Measurements from ENCODE around the gene RRAS. TPM values are rescaled to one million over a fixed set of nuclear protein-coding genes. Genes with fewer than 3 reads are reported as not detected.
A peak's percentile ranks its signal among the peaks of the same experiment; 100 is the strongest.

Gene RRAS
- total and polyA plus RNA-seq, 9 donors = 24.2 to 63.4 (median 37.6) TPM

- intact Hi-C loops (cut with DNase I) = no loop called here
- 88 to 97% (median 93%) methylated on average over 2 of the region's 2 CpGs for WGBS, 3 donors
- H3K36me3 ChIP-seq = no peaks in the 10 kb centered on the region
- DNase-seq = no peak
- no peaks in the 10 kb centered on the region for H3K9me3 ChIP-seq
- no peaks in the 10 kb centered on the region for H3K27me3 ChIP-seq
- no peak overlapping the region for H3K4me3 ChIP-seq
- H3K27ac ChIP-seq = no peak overlapping the region
- TF ChIP-seq EP300 (IDR thresholded peaks at IDR 0.05) (no peak), POLR2A (IDR thresholded peaks at IDR 0.05) (no peak)
- TF ChIP-seq, protein P1, sequence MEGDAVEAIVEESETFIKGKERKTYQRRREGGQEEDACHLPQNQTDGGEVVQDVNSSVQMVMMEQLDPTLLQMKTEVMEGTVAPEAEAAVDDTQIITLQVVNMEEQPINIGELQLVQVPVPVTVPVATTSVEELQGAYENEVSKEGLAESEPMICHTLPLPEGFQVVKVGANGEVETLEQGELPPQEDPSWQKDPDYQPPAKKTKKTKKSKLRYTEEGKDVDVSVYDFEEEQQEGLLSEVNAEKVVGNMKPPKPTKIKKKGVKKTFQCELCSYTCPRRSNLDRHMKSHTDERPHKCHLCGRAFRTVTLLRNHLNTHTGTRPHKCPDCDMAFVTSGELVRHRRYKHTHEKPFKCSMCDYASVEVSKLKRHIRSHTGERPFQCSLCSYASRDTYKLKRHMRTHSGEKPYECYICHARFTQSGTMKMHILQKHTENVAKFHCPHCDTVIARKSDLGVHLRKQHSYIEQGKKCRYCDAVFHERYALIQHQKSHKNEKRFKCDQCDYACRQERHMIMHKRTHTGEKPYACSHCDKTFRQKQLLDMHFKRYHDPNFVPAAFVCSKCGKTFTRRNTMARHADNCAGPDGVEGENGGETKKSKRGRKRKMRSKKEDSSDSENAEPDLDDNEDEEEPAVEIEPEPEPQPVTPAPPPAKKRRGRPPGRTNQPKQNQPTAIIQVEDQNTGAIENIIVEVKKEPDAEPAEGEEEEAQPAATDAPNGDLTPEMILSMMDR (IDR thresholded peaks at IDR 0.05) = no peak
- H3K4me1 ChIP-seq (ENCODE audit: insufficient read depth) = peaks cover 4% of the 10 kb centered on the region
Measured at GRCh38 chr19:49667473-49667872, 27.5 kb upstream of the RRAS start.

- Histone ChIP-seq H3K36me3 (no peaks in the 10 kb centered on the region), H3K27me3 (no peaks in the 10 kb centered on the region), H3K4me3 (peak overlapping the region; percentile 78), H3K27ac (peak overlapping the region; percentile 54 to 69), H3K4me1 (ENCODE audit: insufficient read depth) (peaks cover 4% of the 10 kb centered on the region), H3K9me3 (no peaks in the 10 kb centered on the region)
- DNase-seq = no peak
- intact Hi-C loops (cut with DNase I) = no loop called here
- TF ChIP-seq EP300 (IDR thresholded peaks at IDR 0.05) = no peak
- TF ChIP-seq POLR2A (IDR thresholded peaks at IDR 0.05) = no peak
- TF ChIP-seq, protein P1 (IDR thresholded peaks at IDR 0.05) = no peak
- 0% methylated on average over 9 of the region's 9 CpGs for WGBS, 3 donors
Measured at GRCh38 chr19:49666120-49666444, 26.1 kb upstream of the RRAS start.

- Histone ChIP-seq H3K4me3 (peak within 1 kb of the TSS; percentile 78), H3K27me3 (no peaks in the 10 kb centered on the region), H3K9me3 (no peaks in the 10 kb centered on the region), H3K27ac (peak within 1 kb of the TSS; percentile 54 to 69), H3K36me3 (no peaks in the 10 kb centered on the region), H3K4me1 (ENCODE audit: insufficient read depth) (peaks cover 4% of the 10 kb centered on the region)
- DNase-seq = peak; percentile 98 to 99 (median 99)
- intact Hi-C loops (cut with DNase I) = loop anchor here in 1 of 4 donors (2.0 kb wide), 1 partner anchor 23 kb away; the partner anchor contains the start of gene SCAF1
- WGBS, 3 donors = 0 to 1% (median 1%) methylated on average over 49 to 50 of the region's 50 CpGs
- TF ChIP-seq, protein P1 (IDR thresholded peaks at IDR 0.05) = peak in 1 of 3 donors; percentile 27
- TF ChIP-seq POLR2A (IDR thresholded peaks at IDR 0.05) = peak; percentile 54
- no peak for TF ChIP-seq EP300 (IDR thresholded peaks at IDR 0.05)
Measured at GRCh38 chr19:49665351-49666119, 25.6 kb upstream of the RRAS start, which contains the start of the genes BCL2L12 and IRF3. Gene BCL2L12, plus strand, starts transcription at chr19:49665933. Its CDS starts 760 bp downstream, at chr19:49666693. Gene IRF3, minus strand, starts transcription at chr19:49665857. Its CDS starts 1,019 bp downstream, at chr19:49664838.

GRCh38 chr19:49665036-49665350 is 25.1 kb upstream of the RRAS start:
- Histone ChIP-seq H3K27ac (peak overlapping the region; percentile 14 to 69), H3K9me3 (no peaks in the 10 kb centered on the region), H3K4me1 (ENCODE audit: insufficient read depth) (peaks cover 4% of the 10 kb centered on the region), H3K27me3 (no peaks in the 10 kb centered on the region), H3K4me3 (peak overlapping the region; percentile 78), H3K36me3 (no peaks in the 10 kb centered on the region)
- intact Hi-C loops (cut with DNase I) = loop anchor here in 1 of 4 donors (2.0 kb wide), 1 partner anchor 22 kb away; the partner anchor contains the start of gene SCAF1
- DNase-seq = no peak
- WGBS, 3 donors = 0 to 1% (median 0%) methylated on average over 7 of the region's 7 CpGs
- TF ChIP-seq POLR2A (IDR thresholded peaks at IDR 0.05) = no peak
- TF ChIP-seq EP300 (IDR thresholded peaks at IDR 0.05) = no peak
- TF ChIP-seq, protein P1 (IDR thresholded peaks at IDR 0.05) = no peak

All from ovary (tissue), 9 donors.